ENCODE results near the gene IDH3G. TPM values are rescaled to one million over a fixed set of nuclear protein-coding genes. Genes with fewer than 3 reads are reported as not detected.
"Not testable (repeated sequence)": the region's sequence is repeated elsewhere in the genome, so short reads cannot be mapped to it uniquely, and the experiment has no call there.

Gene IDH3G
- polyA plus RNA-seq, 12 donors, result 37.1 to 73.0 (median 39.8) TPM; not detected in 1

DNA sequence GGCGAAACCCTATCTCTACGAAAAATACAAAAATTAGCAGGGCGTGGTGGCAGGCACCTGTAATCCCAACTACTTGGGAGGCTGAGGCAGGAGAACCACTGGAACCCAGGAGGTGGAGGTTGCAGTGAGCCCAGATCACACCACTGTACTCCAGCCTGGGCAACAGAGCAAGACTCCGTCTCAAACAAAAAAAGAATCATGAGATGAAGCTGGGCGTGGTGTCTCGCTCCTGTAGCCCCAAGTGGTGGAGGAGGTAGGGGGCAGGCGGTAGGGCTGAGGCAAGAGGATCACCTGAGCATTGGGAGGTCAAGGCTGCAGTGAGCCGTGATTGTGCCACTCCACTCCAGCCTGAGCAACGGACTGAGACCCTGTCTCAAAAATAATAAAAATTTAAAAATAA, 23.9 kb upstream of the IDH3G start:
- DNase-seq, result not testable (repeated sequence)

DNA sequence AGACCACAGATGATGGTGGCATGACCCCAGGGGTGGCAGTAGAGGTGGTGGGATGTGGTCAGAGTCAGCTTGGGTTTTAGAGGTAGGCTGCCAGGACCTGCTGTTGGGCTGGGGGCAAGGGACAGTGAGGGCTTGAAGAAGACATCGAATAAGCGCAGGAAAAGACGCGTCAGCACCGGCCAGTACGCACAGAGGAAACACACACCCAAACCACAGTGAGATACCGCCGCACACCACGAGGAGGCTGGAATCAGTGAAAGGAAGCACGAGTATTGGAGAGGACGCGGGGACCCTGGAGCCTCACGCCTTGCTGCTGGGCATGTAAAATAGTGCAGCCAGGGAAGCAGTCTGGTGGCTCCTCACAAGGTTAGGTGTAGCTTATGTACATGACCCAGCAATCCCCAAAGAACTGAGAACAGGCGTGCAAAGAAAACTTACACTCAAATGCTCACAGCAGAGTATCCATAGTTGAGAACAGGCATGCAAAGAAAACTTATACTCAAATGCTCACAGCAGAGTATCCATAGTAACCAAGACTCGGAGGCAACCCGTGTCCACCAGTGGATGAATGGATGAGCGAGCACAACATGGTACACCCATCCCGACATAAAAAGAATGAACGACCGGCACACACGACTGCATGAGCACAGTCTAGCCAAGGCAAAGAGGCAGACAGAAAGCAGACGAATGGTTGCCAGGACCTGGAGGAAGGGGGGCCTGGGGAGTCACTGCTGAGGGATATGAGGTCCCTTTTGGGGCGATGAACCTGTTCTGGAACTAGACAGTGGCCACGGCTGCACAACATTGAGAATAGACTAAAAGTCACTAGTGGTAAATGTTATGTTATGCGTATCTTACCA, 22.9 kb upstream of the IDH3G start:
- no peak for DNase-seq

DNA sequence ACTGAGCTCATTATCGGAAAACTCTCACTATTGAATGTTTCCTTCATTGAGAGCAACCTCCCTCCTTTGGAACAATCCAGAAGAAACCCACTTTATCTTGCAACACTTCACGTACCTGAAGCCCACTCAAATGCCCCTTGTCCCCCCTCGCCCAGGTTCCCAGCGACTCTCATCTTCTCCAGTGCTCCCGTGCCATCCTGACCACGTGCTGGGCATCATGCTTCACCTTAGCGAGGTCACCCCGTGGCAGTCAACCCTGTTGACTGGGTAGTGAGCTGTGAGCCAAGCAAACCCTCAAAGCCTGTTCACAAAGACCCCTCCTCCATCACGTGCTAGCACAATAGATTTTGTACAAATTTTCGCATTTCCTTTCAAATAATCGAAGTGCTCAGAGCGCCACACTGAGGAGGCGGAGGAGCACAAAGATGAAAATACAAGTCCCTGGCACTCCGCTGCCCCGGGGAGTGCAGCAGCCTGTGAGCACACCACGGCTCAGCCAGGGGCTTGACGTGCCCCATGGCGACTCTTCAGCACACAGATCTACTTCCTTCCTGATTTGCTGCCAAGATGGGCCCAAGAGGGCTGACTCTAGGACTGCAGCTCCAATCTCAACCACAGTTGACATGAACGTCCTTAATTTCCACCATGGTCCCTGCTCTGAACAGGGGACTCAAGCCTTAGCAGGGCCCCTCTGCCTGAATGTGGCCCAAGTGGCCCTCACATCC, 20.6 kb upstream of the IDH3G start:
- no peak for DNase-seq

DNA sequence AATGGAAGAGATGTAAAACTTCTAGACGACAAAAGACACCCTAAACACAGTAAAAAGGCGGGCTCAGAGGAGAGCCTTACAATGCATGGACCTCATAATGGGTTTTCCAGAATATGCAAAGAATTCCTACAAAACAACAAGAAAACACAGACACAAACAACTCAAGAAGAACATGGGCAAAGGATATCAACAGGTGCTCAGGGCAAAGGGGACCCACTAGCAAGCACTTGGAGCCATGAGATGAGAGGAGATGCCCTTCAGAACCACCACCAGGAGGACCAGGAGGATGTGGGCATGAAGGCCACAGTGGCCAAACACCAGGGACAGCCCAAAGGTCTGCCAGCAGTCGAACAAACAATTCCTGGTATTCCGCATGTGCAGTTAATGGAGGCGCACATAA, 19.0 kb upstream of the IDH3G start:
- DNase-seq, result no peak

DNA sequence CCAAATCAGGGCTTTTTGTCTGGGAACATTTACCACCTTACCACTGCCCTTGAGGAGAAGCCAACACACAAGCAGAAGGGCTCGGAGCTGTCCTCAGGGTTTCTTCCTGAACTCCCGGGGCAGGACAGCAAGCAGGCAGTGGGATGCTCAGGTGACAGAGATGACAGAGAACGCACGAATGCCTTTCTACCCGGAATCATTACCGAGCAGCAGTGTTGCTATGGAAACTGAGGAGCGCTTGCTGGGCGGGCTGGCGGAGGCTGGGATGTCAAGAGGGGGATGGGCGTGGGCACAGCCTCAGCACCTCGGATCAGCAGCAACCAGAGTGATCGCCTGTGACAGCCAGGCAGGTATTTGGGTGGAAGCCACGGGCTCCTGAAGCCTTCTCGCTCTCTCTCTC, 18.0 kb upstream of the IDH3G start:
- no peak for DNase-seq

DNA sequence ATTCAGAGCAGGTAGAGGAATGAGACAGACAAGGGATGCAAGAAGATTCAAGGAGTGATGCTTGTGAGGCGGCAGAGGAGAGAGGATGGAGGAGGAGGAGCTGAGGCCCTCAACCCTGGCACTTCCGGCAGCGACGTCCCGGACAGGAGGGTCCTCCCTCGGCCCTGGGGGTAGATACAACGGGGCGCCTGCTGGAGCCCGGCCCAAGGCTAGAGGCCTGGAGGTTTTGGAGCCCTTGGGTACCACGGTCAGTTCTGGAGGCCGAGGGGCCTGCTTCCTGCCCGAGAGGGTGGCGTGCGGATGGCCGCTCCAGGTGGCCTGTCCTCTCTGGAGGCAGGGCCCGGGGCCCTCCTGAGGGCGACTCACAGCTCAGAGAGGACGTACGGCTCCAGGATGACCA, 13.8 kb upstream of the IDH3G start:
- no peak for DNase-seq

DNA sequence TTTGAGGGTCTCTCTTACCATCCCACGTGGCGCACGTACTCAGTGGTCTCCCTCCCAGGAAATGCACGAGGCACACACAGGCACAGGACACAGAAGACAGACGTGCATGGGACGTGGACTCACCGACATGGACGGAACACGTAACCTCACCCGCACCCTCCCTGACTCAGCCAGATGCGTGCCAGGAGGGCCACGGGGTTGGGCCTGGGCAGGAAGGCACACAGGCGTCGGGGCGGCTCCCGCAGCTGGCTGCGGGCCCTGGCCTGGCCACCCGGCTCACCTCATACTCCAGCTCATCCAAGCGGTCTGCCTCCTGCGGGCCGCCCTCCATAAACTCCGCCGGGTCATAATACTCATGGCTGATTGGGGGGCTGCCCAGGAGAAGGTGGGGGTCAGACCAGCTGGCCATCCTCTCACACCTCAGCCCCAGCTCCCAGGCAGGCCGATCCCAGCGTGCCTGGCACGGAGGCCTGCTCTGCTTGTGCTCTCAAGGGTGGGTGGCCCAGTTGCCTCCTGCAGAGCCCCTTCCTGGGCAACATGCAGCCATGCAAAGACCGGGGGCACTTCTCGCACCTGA, 12.9 kb upstream of the IDH3G start:
- DNase-seq, result no peak

DNA sequence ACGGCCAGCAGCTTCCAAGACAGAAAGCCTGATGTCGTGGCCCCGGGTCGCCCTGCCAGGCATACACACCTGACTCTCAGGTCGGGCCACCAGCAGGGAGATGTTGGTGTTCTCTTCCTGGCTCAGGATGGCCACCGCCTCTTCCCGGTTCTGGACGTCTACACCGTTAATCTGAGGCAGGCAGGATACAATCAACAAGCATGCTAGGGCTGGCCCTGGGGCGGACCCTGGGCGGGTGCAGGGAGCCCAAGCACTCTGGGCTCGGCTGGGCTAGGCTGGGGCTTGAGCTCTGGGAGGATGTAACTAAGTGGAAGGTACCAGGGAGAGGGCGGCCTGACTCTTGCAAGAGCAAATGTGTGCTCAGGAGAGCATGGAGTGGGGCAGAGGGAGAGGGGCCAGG, 11.3 kb upstream of the IDH3G start:
- DNase-seq, result no peak

DNA sequence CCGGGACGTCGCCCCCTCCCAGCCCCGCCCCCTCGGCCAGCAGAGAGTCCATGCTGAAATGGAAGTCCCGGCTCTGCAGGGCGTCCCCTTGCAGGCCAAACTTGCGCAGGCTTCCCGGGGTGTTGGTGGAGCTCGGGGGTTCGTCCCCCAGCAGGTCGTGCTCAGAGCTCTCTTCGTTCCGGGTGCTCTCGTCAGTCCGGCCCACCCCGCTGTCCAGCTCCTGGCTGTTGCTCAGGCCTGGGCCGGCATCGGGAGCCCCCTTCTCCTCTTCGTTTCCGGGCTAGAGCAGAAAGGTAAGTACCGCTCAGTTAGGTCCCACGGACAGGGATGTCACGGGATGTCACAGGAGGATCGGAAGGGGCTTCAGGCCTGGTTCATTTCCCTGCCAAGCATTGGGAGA, 10.4 kb upstream of the IDH3G start:
- no peak for DNase-seq

DNA sequence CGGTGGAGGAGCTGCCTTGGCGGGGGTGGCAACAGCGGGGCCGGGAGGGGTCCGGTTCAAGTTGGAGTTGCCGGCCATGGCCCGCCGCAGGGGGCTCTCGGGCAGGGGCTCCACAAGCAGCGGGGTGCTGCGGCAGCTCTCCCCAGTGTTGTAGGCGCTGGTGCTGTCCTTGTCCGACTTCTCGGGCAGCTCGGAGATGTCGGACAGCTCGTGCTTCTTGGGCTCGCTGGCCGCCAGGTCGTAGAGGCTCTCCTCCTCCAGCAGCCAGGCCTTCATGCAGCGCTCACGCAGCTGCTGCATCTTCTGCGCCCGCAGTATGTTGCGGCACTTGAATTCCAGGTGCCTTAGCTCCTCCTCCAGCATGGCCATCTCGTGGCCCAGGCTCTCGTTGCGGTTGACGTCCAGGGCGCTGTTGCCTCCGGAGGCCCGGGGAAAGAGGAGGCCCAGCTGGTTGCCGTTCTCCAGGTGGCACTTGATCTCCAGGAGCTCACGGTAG, 10.0 kb upstream of the IDH3G start:
- DNase-seq, result no peak

DNA sequence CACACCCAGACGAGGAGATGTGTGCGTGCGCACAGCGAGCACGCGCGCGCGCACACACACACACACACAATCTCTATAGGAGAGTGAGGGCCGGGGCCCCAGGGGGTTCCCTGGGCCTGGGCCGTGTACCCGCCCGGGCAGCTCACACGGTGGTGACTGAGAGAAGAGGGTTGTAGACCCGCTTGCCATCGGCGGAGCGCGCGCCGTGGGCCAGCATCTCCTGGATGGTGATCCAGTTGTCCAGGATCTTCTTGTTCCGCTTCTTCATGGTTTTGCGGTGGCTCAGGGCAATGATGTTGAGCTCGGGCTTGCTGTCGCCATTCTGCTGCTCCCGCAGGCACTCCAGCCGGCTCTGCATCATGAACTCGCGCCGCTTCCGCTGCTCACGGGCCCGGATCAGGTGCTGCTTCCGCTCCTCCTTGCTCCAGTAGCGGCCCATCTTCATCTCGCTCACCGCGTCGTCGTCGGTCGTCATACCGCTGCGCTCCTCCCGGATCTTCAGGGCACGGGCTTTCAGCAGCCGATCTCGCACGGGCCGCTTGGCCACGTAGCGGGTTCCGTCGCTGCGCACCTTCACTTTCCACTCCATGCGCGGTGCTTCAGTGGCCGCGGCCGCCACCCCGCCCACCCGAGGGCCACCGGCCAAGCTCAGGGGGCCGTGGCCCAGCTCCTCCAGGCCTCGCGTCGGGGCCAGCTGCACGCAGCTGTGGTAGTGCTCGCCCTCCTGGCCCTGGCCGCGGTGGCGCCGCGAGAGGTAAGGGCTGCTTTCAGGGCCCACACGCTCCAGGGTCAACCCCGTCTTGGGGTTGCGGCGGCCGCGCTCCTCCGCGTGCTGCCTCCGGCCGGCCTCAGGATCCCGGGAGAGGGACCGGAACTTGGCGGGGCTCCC, 9.3 kb upstream of the IDH3G start:
- DNase-seq, result no peak

DNA sequence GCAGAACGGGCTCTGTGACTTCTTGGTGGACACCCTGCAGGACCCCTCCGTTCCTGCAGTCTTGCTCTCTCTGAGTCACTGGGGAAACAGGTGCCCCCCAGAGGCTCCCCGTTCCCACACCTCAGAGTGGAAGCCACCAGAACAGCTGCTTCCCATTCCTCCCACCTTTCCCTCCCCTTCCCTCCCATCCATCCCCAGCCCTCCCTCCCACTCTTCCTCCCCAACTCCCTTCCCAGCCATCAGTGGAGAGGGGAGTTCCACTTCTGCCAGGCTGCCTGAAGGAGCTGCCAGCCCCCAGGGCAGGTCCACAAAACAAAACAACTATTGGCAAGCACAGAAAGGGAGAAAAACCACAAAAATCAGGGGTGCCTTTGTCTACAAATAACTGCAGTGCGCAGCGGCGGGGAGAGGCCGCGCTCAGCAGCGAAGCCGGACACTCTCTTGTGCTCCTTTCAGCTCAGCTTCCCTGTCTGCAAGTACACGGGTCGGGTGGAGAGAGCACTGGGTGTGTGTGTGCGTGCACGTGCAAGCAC, 8.4 kb upstream of the IDH3G start:
- DNase-seq, result no peak

DNA sequence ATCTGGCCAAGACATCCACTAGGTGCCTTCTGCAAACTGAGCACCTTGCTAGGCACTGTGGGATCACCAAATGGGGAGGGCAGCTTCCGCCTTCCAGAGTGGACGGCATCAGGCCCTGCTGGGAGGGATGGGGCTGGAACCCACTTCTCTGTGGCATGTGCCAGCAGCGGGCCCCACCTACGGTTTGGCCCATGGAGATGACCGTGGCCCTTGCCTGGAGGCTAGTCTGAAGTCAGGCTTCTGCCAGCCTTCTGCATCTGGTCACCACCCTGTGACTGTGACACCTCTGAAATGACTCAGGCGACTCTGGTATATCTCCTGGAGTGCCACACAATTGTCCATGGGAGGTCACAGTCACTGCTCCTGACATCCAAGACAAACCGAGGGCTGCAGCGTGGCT, 7.5 kb upstream of the IDH3G start:
- no peak for DNase-seq

DNA sequence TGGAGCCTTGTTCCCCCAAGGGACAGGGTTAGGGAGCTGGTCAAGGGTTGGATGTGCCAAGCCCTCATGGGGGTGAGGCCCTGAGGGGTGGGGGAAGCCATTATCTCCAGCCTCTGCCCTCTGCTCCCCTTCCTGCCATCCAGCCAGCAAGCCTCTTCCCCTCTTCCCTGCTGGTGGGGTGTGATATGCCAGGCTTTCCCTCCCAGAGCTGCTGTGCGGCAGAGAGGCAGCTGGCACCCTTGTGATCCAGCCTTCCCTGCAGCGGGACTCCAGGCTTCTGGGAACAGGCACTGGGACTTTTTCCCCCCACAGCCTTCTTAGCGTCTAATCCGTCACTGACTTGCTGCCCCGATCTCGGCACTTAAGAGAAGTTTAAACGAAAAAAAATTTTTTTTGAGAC, 6.6 kb upstream of the IDH3G start:
- DNase-seq, result no peak

DNA sequence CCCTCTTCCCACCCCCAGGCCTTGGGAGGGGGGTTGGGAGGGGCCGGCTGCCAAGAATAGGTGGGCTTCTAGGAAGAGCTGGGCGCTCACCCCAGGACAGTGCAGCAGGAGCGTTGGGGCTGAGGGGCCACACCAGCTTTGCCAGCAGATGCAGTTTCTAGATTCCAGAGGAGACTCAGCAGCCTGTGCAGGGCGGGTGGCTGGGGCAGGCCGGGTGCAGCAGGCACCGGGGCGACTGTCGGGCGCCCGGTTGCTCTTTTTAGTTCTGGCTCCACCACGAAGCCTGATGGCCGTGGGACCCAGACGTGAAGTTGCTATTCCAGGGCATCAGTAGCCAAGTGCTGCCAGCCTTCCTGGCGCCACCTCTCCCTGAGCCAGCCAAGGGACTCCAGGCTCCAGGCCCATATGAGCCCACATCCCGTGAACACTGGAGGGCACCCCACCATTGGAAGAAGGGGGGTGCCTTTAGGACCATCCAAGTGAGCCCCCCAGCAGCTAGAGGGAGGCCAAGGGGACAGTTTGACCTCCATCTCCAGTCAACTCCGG, 6.1 kb upstream of the IDH3G start:
- no peak for DNase-seq

DNA sequence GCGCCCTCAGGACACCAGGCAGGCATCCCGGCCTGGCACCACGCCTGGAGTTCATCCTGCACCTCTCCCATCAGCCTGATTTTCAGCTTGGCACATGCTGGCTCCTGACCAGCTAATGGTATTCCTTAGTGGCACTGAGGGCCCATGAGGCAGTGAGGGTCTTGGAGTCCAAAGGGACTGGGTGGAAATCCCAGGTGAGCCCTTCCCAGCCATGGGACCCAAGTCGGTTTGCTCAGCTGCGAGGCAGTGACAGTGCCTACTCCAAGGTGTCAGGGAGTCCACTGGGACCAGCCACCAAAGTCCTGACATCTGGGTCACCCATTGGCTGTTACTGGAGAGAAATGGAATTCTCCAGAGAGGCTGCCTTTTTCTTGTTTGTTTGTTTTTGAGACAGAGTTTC, 5.2 kb upstream of the IDH3G start:
- no peak for DNase-seq

DNA sequence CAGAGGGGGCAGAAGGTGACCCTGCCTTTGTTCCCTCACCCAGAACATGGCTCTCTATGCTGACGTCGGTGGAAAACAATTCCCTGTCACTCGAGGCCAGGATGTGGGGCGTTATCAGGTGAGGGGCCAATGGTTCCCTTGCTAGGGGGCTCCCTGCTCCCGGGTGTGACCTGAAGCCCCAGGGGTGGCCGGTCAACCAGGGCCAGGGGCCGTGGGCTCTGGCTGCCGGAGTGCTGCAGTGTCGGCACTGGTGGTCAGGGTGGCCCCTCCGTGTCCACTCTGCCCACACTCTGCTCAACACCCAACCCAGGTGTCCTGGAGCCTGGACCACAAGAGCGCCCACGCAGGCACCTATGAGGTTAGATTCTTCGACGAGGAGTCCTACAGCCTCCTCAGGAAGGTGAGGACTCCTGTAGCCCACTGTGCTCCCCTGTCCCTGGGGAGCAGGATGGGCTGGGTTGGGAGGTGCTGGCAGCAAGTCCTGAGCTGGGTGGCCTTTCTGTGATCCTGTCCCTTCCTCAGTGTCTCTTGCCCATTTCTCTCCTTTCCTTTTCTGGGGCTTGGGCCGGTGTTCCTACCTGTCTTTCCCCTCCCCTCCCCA, 3.3 kb upstream of the IDH3G start:
- no peak for DNase-seq

DNA sequence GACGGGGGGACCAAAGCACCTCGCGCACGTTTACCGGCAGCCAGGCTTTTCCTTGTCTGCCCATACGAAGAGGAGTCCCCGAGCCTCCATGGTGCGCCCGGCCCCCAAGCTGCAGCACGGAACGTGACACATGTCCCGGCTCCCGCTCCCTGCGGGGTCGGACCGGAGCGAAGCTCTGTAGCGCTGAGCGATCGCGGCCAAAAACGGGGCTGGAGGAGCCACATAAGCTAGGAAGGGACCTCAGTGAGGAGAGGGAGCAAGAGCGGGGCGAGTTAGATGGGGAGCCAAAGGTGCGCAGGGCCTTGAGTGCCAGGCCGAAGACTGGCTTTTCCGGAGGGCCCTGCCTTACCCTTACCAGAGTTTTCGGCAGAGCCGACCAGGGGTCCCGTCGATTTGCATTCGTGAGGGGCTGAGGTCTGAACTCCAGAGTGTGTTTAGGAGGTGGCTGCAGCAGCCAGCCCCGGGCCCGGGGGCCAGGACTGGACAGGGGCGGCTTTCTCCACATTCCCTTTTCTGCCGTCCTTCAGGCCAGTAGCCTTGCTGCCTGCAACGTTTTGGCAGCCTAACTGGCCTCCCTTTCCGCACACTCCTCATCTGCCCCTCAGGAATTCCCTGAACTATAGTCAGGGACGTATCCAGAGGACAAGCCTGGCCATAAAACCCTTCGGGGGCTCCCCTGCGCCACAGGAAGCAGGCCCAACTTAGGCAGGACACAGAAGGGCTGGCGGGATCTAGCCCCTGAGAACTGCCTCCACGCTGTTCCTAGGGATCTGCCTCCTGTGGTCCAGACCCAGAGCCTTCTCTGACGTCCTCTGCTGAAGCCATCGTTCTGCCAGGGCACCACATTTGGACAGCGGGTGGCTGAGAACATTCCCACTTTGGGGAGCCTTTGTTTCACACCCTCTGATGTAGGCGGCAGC, 982 bp upstream of the IDH3G start:
- no peak for DNase-seq

DNA sequence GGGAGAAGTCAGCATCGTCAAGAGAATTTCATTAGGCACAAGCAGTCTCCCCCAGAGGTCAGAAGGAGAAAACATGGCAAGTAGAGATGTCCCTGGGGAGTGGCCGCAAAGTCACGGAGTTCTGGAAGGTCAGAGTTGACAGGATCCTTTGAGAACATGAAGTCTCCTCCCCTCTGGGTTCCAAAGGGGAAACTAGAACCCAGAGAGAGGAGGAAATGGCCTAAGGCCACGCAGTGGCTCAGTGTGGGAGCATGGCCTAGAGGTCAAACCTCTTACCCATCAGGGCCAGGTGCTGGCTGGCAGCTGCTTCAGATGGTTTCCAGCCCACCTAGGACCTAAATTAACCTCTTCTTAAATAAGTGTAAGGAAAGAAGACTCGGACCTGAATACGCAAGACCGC, 884 bp downstream of the IDH3G start:
- DNase-seq, result no peak

DNA sequence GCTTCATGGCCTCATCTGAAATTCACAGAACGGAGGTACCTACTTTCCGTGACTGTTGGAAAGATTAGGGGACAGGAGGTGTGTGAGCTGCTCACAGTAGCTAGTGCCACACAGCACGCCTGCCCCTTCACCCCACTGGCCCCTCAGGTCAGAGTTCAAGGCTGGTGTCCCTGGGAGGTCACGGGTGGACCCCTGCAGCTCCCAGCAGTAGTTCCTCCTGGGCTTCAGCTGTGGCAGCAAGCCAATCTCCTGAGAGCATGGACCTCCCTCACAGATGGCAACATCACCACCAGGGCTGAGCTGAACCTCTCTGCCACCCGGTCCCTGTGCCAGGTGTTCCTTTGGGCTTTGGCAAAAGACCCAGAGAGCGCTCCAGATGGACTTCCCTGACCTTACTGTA, 1.8 kb downstream of the IDH3G start:
- no peak for DNase-seq
